Activated CD4-positive, alpha-beta T cell treated with anti-CD3 and anti-CD28 coated beads for 4 hours (primary cell): ENCODE data around the gene NCKAP5L.
"Not testable (repeated sequence)": the region's sequence is repeated elsewhere in the genome, so short reads cannot be mapped to it uniquely, and the experiment has no call there.

Experiments
- DNase-seq, 2 donors: peaks; one replicate each; pipeline ENCODE4 v3.0.0-alpha.2; 2020

Gene NCKAP5L

GRCh38 chr12:49863946-49864797 is 36.0 kb upstream of the NCKAP5L start:
- DNase-seq: no peak

- DNase-seq: not testable (repeated sequence)
Measured at GRCh38 chr12:49860921-49861320, 32.7 kb upstream of the NCKAP5L start.

- DNase-seq: not testable (repeated sequence)
Measured at GRCh38 chr12:49855890-49856289, 27.7 kb upstream of the NCKAP5L start.

- DNase-seq: no peak
Measured at GRCh38 chr12:49854976-49855375, 26.8 kb upstream of the NCKAP5L start.

DNA sequence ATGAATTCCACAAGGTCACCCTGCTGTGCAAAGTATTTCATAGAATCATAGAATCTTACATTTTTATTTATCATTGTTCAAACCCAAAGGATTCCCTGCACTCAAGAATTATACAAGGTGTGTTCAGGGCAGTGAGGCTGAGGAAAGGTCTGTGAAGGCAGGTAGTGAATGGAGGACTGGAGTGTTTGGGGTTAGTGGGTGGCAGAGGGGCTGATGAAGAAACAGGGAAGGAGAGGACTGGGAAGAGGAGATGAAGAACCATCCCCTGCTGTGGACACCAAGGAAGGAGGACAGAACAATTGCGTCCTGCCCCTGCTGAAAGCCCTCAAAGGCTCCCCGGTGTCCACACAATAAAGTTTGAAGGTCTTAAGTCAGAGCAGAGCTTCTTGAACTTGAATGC is 25.5 kb upstream of the NCKAP5L start:
- no peak for DNase-seq

DNA sequence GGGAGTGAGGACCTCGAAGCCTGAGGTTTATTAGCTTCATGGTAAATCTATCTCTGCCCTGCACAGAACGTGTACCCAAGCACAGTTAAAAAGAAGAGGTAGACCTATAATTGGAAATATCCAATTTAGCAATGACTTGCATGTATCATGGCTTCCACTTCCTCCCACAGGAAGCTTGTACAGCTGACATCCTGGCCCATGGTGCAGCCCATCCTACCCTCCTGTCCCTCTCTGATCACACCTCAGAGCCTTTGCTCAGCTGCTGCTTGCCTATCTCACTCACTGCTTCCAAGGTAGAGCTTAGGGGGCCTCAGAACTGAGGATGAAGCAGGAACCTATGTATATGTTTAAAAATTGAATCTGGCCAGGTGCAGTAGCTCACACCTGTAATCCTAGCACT is 18.9 kb upstream of the NCKAP5L start:
- DNase-seq: no peak

DNA sequence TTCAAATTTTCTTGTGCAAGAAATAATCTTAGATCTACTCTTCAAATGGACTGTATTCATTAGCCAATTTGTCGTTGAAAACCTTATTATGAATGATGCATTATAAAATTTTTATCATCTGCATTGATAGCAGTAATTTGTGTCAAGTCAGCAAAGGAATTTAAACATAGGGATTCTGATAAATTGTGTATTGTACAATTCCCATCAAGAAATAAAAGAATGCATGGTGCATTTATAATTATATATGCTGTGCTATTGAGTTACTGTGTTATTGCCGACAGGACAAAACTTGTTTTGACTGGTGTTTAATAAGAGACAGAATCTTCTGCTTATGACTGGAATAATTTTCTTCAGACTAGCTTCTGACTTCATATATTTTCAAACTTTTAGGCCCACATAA is 17.8 kb upstream of the NCKAP5L start:
- no peak for DNase-seq

GRCh38 chr12:49843876-49844437 is 15.7 kb upstream of the NCKAP5L start:
- DNase-seq: no peak

DNA sequence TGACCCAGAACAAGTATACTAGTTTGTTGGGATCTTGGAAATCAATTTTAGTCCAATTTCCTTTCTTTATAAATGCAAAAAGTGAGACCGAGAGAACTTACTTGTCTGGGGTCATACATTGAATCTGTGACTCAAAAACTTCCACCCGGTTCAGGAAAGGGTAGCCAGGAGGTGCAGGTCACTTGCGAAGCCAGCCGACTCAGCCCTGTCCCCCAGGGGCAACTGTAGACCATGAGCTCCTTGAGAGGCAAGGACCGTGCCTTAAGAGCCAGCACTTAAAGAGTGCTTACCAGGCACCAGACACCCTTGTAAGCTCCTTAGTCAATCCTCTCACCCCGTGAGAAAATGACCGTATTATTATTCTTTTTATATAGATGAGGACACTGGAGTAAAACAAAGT is 15.2 kb upstream of the NCKAP5L start:
- DNase-seq: no peak

DNA sequence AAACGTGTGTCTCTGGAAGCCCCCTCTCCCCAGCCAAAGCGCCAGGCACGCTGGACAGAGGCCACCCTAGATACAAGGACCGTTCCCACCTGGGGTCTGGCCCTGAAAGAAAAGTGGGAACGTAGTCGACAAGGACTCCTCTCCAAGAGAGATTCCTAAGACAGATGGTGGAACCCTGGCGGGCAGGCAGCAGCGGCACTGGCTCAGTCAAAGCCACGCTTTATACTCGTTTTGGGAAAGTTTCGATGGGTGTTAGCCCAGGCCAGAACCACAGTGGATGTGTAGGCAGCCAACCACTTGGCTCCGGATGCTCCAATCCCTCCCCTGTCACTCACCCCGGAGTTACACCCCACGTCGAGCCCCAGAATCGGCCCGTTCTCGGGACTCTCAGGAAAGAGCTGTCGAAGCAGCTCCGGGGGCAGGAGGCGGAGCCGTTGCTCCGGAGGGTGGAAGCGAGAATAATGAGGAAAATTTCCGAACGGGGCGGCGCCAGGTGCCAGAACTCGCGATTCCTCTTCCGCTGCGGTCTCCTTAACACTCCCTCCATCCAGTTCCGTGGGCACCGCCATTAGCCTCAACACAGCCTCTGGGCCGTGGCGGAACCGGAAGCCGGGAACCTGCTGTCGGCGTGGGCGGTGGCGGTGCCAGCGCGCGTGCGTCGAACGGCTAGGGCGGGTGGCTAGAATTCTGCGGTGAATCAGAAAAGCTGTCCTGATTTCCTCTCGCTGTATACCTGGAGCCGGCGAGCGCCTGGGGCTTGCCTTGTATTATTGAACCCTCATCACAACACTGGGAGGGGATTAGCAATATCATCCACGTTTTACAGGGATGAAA is 14.5 kb upstream of the NCKAP5L start, which contains the start of gene BCDIN3D:
Gene BCDIN3D, minus strand, starts transcription at position 588 of the 834 bp plus-strand sequence. Its CDS starts 19 bp downstream, at position 569.
- peak; percentile 92 to 93 for DNase-seq

DNA sequence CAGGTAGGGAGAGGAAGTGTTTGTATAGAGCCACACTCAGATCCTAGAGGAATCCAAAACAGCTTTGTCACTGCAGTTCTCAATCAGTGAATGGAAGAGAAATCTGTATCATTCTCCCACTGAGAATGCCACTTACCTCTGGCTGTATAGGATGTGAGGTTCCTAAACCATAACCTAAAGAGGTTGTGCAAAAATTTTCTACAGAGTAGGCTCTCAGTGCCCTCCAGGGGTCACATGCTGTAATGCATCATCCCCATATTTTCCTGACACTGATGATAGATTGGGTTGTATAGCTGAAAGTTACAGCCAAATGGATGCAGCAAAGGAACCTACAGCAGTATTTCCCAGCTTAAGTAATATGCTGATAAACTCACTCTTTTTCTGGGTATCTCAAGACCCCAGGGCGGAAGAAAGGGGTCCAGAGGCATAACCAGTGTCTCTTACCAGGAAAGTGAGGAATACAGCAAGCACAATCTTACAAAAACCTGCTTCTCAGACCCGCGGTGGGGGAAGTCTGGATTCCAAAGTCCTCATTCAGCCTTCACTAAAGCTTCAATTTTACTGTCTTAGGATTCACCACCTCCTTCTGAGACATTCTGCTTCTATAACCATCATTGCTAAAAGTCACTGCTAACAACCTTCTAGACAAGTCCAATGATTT is 10.9 kb upstream of the NCKAP5L start:
- peak in 1 of 2 donors; percentile 39 for DNase-seq

- DNase-seq: no peak
Measured at GRCh38 chr12:49832836-49833421, 4.7 kb upstream of the NCKAP5L start.

GRCh38 chr12:49831717-49832116 is 3.5 kb upstream of the NCKAP5L start:
- DNase-seq: no peak

DNA sequence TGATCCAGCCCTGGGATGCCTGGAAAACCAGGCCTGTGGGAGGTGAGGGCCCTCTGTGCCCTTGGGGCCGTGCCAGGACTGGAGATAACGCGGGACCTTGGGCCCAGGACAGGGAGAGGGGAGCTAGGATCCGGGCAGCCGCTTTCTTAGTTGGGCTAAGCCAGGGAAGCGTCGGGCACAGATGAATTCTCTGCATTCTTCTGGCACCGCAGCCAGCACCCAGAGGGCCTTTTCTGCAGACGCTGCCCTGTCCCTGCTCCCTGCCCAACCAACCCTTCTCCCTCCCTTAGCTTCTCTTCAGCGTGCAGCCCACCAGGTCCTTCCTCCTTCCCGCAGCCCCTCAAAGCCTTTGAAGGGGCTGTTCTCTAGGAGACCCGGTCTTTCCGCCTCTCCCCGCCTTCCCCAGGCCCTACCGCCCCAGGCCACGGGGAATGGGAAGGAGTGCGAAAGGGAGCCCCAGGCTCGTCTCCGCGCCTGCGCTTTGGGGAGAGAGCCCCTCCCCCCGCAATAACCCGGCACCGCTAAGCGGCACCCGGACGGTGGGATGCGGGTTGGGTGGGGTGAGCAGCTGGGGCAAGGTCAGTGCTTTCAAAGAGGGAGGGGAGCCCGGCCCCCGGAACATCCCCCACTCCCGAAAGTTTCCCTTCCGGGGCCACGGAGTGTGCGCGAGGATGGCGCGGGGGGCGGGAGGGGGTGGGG is 663 bp downstream of the NCKAP5L start:
- peak; percentile 34 to 45 for DNase-seq

- DNase-seq: no peak
Measured at GRCh38 chr12:49827051-49827400, 1.2 kb downstream of the NCKAP5L start.

DNA sequence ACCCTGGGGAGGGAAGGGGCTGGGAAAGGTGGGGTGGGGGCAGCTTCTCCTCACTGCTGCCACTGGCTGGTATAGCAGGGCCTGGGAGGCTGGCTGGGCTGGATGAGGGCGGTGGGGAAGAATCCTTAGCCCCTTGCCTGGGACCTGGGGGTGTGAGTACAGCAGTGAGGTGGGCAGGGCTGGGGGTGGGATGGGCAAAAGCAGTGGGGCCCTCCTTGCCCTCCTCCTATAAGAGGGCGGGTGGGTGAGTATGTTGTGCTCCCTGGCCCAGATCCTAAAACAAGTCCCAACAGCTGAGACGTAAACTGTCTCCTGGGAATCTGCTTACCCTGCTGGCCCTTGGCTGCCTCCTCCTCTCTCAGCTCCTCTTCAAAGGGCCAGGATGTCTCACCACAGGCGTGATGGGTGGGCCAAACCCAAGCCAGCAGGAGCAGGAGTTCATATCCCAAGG is 2.2 kb downstream of the NCKAP5L start:
- no peak for DNase-seq

DNA sequence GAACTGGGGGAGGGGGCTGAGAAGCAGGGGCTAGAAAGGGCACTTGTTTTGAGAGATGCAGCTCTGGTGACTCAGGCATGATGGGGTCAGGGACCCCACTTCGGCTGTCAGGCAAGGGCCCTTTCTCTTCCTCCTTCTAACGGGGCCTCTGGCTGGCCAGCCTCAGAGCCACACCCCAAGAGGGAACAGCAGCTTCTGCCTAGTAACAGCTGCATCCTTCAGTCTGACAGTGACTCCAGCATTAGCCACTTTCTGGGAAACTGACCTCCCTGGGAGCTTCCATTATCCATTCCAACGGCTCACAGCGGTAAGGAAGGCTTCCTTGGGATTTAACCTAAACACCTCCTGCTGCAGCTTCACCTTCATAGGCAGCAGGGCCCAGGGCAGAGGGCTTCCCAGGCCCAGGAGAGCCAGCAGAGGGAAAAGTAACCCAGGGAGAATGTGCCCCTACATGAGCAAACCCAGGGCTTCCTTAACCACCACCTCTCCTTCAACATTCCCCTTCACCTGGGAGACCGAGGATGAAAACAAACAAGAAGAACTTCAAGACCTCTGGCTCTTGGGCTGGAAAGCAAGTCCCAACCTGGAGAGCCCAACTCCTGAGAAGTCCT is 2.7 kb downstream of the NCKAP5L start:
- no peak for DNase-seq

- no peak for DNase-seq
Measured at GRCh38 chr12:49824895-49825294, 3.3 kb downstream of the NCKAP5L start.

DNA sequence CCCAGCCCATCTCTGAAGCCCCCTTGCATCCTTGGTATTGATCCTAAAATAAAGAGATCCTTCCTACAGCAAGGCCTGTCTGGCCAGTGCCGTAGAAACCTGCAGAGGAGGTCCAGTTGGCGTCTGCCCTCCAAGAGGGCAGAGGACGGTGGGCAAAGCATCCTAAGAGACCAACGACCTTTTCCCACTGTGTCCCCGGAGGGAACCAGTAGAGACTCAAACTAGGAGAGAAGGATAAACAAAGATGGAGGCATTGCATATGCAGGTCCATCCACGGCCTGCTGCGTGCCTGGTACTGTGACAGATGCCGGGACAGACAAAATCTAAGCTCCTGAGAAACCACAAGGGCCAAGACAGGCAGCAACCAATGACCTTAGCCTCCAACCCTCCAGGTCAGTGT is 3.8 kb downstream of the NCKAP5L start:
- no peak for DNase-seq

- DNase-seq: no peak
Measured at GRCh38 chr12:49823951-49824350, 4.3 kb downstream of the NCKAP5L start.

DNA sequence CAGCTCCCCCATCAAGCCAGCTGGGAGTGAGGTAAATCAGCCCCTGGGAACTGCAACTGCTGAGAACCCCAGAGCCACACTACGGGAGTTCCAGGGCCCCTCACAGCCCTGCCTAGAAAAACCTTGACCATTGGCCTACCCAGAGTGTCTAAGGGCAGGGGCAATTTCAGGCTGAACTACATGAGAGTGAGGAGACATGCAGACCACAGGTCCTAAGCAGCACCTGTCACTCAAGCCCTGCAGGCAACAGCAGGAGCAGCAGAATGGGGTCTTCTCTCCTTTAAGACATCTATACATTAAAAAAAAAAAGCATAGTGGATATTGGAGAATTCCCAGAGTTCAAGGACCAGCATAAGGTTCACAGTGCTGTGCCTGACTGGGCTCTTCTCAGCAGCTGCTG is 4.9 kb downstream of the NCKAP5L start:
- DNase-seq: no peak
